Osteocyte (in vitro differentiated cells): Measurements from ENCODE around the gene FAM131C. TPM values are rescaled to one million over a fixed set of nuclear protein-coding genes. Genes with fewer than 3 reads are reported as not detected.

ENCODE experiments used
- DNase-seq: peaks from one replicate; pipeline ENCODE4 v3.0.0; 2021; ENCODE audit warnings: mixed read lengths; ENCODE audit not compliant: unreplicated experiment; ENCODE audit errors: extremely low spot score
- H3K27ac Mint-ChIP-seq: one replicate; pipeline ENCODE4 v1.8.0; 2021; ENCODE audit warnings: mild to moderate bottlenecking, mixed read lengths; ENCODE audit not compliant: unreplicated experiment
- H3K27me3 Mint-ChIP-seq: one replicate; pipeline ENCODE4 v1.8.0; 2021; ENCODE audit warnings: mixed read lengths; ENCODE audit not compliant: unreplicated experiment
- H3K36me3 Mint-ChIP-seq: one replicate; pipeline ENCODE4 v1.8.0; 2021; ENCODE audit warnings: mixed read lengths; ENCODE audit not compliant: unreplicated experiment
- H3K4me1 Mint-ChIP-seq: one replicate; pipeline ENCODE4 v1.8.0; 2021; ENCODE audit warnings: mixed read lengths; ENCODE audit not compliant: unreplicated experiment
- H3K4me3 Mint-ChIP-seq: one replicate; pipeline ENCODE4 v1.8.0; 2021; ENCODE audit warnings: mild to moderate bottlenecking, moderate library complexity, mixed read lengths; ENCODE audit not compliant: unreplicated experiment
- H3K9me3 Mint-ChIP-seq: one replicate; pipeline ENCODE4 v1.8.0; 2021; ENCODE audit warnings: mixed read lengths; ENCODE audit not compliant: unreplicated experiment
- CTCF ChIP-seq: fragments of 200-600 bp; sonication (generic); IDR thresholded peaks from 2 replicates; pipeline ENCODE4 v1.5.0; 2021; ENCODE audit warnings: antibody characterized with exemption, mild to moderate bottlenecking, moderate library complexity
- total RNA-seq: library from RNA; stranded (reverse); gene quantifications from 2 replicates; pipeline ENCODE4 v1.2.1, GENCODE V29; 2021

FAM131C gene
- total RNA-seq, 1 donor from 2014 or later: 0.73 TPM

GRCh38 chr1:16011936-16012589, 61.4 kb downstream of the FAM131C start:
- peaks cover 38% of the 10 kb centered on the region for H3K4me1 Mint-ChIP-seq
- no peaks in the 10 kb centered on the region for H3K27me3 Mint-ChIP-seq
- no peaks in the 10 kb centered on the region for H3K36me3 Mint-ChIP-seq
- H3K27ac Mint-ChIP-seq: no peak overlapping the region
- no peaks in the 10 kb centered on the region for H3K9me3 Mint-ChIP-seq
- no peak overlapping the region for H3K4me3 Mint-ChIP-seq
- no peak for DNase-seq
- TF ChIP-seq CTCF: no peak

- peaks cover 40% of the 10 kb centered on the region for H3K4me1 Mint-ChIP-seq
- H3K36me3 Mint-ChIP-seq: no peaks in the 10 kb centered on the region
- TF ChIP-seq CTCF: no peak
- no peak for DNase-seq
- no peaks in the 10 kb centered on the region for H3K27me3 Mint-ChIP-seq
- no peak overlapping the region for H3K27ac Mint-ChIP-seq
- no peak overlapping the region for H3K4me3 Mint-ChIP-seq
- H3K9me3 Mint-ChIP-seq: no peaks in the 10 kb centered on the region
These were observed 62.6 kb downstream of the FAM131C start for GRCh38 chr1:16010837-16011236.

- H3K4me1 Mint-ChIP-seq: peaks cover 29% of the 10 kb centered on the region
- H3K27ac Mint-ChIP-seq: peak overlapping the region; percentile 46
- H3K9me3 Mint-ChIP-seq: no peaks in the 10 kb centered on the region
- no peak for DNase-seq
- no peak for TF ChIP-seq CTCF
- no peaks in the 10 kb centered on the region for H3K36me3 Mint-ChIP-seq
- no peaks in the 10 kb centered on the region for H3K27me3 Mint-ChIP-seq
- H3K4me3 Mint-ChIP-seq: no peak overlapping the region
These were observed 63.8 kb downstream of the FAM131C start for GRCh38 chr1:16009678-16010077.

- peak; percentile 93 for DNase-seq
- Mint-ChIP-seq H3K27me3 (no peaks in the 10 kb centered on the region), H3K27ac (no peak overlapping the region), H3K4me1 (peaks cover 23% of the 10 kb centered on the region), H3K36me3 (no peaks in the 10 kb centered on the region), H3K4me3 (no peak overlapping the region), H3K9me3 (no peaks in the 10 kb centered on the region)
- TF ChIP-seq CTCF: peak; percentile 97
These were observed 64.4 kb downstream of the FAM131C start for GRCh38 chr1:16009030-16009460.

Other genes starting within 250 kb of the FAM131C start
- 54.0 and 59.8 TPM in 2 replicates for gene SPEN, start 225.9 kb downstream of the FAM131C start, total RNA-seq
- 34.7 and 37.2 TPM in 2 replicates for gene ZBTB17, start 97.5 kb downstream of the FAM131C start, total RNA-seq
- not detected in 2 replicates for gene SRARP, start 69.4 kb downstream of the FAM131C start, total RNA-seq
- gene HSPB7, start 55.6 kb downstream of the FAM131C start, total RNA-seq: 3.4 and 4.2 TPM in 2 replicates
- not detected in 2 replicates for gene CLCNKA, start 51.6 kb downstream of the FAM131C start, total RNA-seq
- 0.34 TPM in 1 of 2 replicates, not detected in the other for gene CLCNKB, start 29.9 kb downstream of the FAM131C start, total RNA-seq
- gene EPHA2, start 82.4 kb upstream of the FAM131C start, total RNA-seq: 152 and 155 TPM in 2 replicates
- 8.5 and 9.5 TPM in 2 replicates for gene ARHGEF19, start 139.0 kb upstream of the FAM131C start, total RNA-seq
- gene CPLANE2, start 163.5 kb upstream of the FAM131C start, total RNA-seq: 10.3 and 11.8 TPM in 2 replicates